ENCODE results near the gene COX14. TPM values are rescaled to one million over a fixed set of nuclear protein-coding genes. Genes with fewer than 3 reads are reported as not detected.

The COX14 gene
- total RNA-seq, 4 donors from 2014 or later = 22.1 to 107 (median 62.0) TPM

DNA sequence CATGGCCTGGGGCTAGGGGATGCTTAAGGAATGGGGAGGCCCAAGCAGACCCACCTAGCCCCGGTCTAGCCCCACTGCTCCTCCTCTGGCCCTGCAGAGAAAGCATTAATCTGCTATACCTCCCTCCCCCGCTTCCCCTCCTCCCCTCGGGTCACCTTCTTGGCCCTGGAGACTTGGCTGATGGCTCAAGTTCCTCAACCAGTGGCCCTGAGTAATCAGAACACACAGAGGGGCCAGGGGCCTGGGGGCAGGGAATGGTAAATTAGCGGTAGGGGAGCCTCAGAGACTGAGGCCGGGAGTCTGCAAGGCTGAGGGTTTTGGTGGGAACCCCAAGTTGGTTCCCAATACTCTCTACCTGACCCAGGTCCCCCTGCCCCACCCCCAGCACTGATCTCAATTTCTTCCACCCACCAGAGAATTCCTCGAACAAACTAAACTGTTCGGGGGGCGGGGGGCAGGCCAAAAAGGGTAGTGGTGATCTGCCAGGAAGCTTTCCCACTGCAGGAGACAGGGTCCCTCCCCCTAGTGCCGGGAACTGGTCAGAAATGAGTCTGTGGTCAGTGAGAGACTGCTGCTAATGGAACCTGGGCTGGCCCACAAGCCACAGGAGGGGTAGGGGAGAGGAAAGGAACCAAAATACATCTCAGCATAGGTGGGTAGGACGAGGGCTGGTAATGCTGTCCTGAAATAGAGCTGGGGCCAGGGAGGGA is 39.7 kb upstream of the COX14 start:
- intact Hi-C loops (cut with DNase I; ENCODE audit: low total_unique reads) = loop anchor here (5.0 kb wide), 1 partner anchor 105 kb away; no protein-coding TSS in a partner anchor
- Histone ChIP-seq H3K27ac (no peak overlapping the region), H3K36me3 (no peaks in the 10 kb centered on the region), H3K27me3 (no peaks in the 10 kb centered on the region), H3K4me3 (no peak overlapping the region), H3K9me3 (no peaks in the 10 kb centered on the region), H3K4me1 (peaks cover 3 to 17% (median 6%) of the 10 kb centered on the region in 4 donors)
- no peak for DNase-seq
- in situ Hi-C loops (cut with MboI; ENCODE audit: low pct_ligation_motif_present in 1 of 4, low pct_unique_long_range_greater_than_20kb in 1 of 4, low sequenced_read_pairs in 3 of 4) = loop anchor here in 2 of 4 donors (5.0 to 25.0 kb wide), 2 partner anchors 105 to 210 kb away; no protein-coding TSS in a partner anchor
- 72% methylated on average over 10 of the region's 10 CpGs; no CpG with 5 or more reads in 1 of the 2 donors for WGBS, 2 donors (ENCODE audit: low coverage in 1 of 2)
- TF ChIP-seq POLR2A (IDR thresholded peaks at IDR 0.05) (no peak), POLR2AphosphoS5 (IDR thresholded peaks at IDR 0.05) (no peak), EP300 (IDR thresholded peaks at IDR 0.05; ENCODE audit: low read depth) (no peak), CTCF (IDR thresholded peaks at IDR 0.05) (no peak)

DNA sequence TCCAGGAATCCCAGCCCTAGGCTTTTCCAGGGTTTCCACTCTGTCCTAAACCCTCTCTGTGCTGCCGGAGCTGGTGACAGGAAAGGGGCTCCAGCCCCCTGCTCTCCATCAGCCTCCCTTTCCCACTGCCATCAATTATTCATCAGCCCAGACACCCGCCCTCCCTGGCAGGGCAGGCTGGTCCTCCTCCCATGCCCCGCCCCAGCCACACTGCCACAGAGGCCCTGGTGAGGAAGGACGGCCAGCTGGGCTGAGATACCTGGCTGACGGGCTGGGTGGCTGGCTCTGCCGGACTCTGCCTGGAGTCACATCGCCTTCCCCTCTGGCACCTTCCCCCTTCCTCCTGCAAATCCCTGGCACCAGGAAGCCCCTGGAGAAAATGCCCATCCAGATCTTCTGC is 38.8 kb upstream of the COX14 start:
- WGBS, 2 donors (ENCODE audit: low coverage in 1 of 2) = 59% methylated on average over 7 of the region's 7 CpGs; no CpG with 5 or more reads in 1 of the 2 donors
- Histone ChIP-seq H3K36me3 (no peaks in the 10 kb centered on the region), H3K27ac (no peak overlapping the region), H3K4me3 (no peak overlapping the region), H3K9me3 (no peaks in the 10 kb centered on the region), H3K27me3 (no peaks in the 10 kb centered on the region), H3K4me1 (peaks cover 3 to 17% (median 6%) of the 10 kb centered on the region in 4 donors)
- TF ChIP-seq POLR2A (IDR thresholded peaks at IDR 0.05) (no peak), CTCF (IDR thresholded peaks at IDR 0.05) (no peak), EP300 (IDR thresholded peaks at IDR 0.05; ENCODE audit: low read depth) (no peak)
- no peak for DNase-seq
- intact Hi-C loops (cut with DNase I; ENCODE audit: low total_unique reads) (loop anchor here (5.0 kb wide), 1 partner anchor 106 kb away; no protein-coding TSS in a partner anchor), in situ Hi-C loops (cut with MboI; ENCODE audit: low pct_ligation_motif_present in 1 of 4, low pct_unique_long_range_greater_than_20kb in 1 of 4, low sequenced_read_pairs in 3 of 4) (loop anchor here in 2 of 4 donors (5.0 to 25.0 kb wide), 2 partner anchors 106 to 211 kb away; no protein-coding TSS in a partner anchor)

DNA sequence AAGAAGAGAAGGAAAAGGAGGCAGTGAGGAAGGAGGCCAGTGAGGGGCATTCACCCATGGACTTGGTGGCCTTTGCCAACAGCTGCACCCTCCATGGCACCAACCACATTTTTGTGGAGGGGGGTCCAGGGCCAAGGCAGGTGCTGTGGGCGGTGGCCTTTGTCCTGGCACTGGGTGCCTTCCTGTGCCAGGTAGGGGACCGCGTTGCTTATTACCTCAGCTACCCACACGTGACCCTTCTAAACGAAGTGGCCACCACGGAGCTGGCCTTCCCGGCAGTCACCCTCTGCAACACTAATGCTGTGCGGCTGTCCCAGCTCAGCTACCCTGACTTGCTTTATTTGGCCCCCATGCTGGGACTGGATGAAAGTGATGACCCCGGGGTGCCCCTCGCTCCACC is 38.3 kb upstream of the COX14 start:
- TF ChIP-seq EP300 (IDR thresholded peaks at IDR 0.05; ENCODE audit: low read depth) = no peak
- no peak for TF ChIP-seq POLR2A (IDR thresholded peaks at IDR 0.05)
- TF ChIP-seq POLR2AphosphoS5 (IDR thresholded peaks at IDR 0.05) = no peak
- no peak for TF ChIP-seq CTCF (IDR thresholded peaks at IDR 0.05)
- Histone ChIP-seq H3K4me1 (peaks cover 3 to 17% (median 6%) of the 10 kb centered on the region in 4 donors), H3K4me3 (no peak overlapping the region), H3K9me3 (no peaks in the 10 kb centered on the region), H3K27ac (no peak overlapping the region), H3K36me3 (no peaks in the 10 kb centered on the region), H3K27me3 (no peaks in the 10 kb centered on the region)
- in situ Hi-C loops (cut with MboI; ENCODE audit: low pct_ligation_motif_present in 1 of 4, low pct_unique_long_range_greater_than_20kb in 1 of 4, low sequenced_read_pairs in 3 of 4) = loop anchor here in 2 of 4 donors (5.0 to 25.0 kb wide), 2 partner anchors 106 to 211 kb away; no protein-coding TSS in a partner anchor
- no peak for DNase-seq
- intact Hi-C loops (cut with DNase I; ENCODE audit: low total_unique reads) = loop anchor here (5.0 kb wide), 1 partner anchor 106 kb away; no protein-coding TSS in a partner anchor
- 80% methylated on average over 10 of the region's 10 CpGs; no CpG with 5 or more reads in 1 of the 2 donors for WGBS, 2 donors (ENCODE audit: low coverage in 1 of 2)

All from transverse colon (tissue), 4 donors.